Caco-2 (cell line): ENCODE results near the gene POLR1C. TPM values are rescaled to one million over a fixed set of nuclear protein-coding genes. Genes with fewer than 3 reads are reported as not detected.
"Not testable (repeated sequence)": the region's sequence is repeated elsewhere in the genome, so short reads cannot be mapped to it uniquely, and the experiment has no call there.

ENCODE experiments used
- BruUV-seq: library from RNA; stranded (reverse); fragments of 400-500 nt; replicated peaks from 2 replicates; lab custom pipeline; 2021; lab: Mats Ljungman, UMichigan
- CTCF ChIA-PET: fragments of 300-600 bp; sonication (Branson Sonifier 250); formaldehyde crosslinking; loops from one replicate; lab custom pipeline; 2022; ENCODE audit warnings: antibody characterized with exemption; lab: Charles Lee
- POLR2A ChIA-PET: fragments of 300-600 bp; sonication (Branson Sonifier 250); formaldehyde crosslinking; loops from one replicate; lab custom pipeline; 2022; ENCODE audit warnings: antibody characterized with exemption; lab: Charles Lee
- DNase-seq, 2 experiments: peaks; one replicate each; pipeline versions ENCODE4 v3.0.0 to v3.0.0-alpha.2; 2020 to 2022
- H3K27me3 ChIP-seq: replicated peaks from 2 replicates; pipeline ENCODE4 v1.6.0; 2011; ENCODE audit warnings: low read length; ENCODE audit not compliant: control insufficient read depth, insufficient read depth
- H3K36me3 ChIP-seq: 2 replicates; pipeline ENCODE4 v1.5.1; 2011; ENCODE audit warnings: low read length; ENCODE audit not compliant: control insufficient read depth, insufficient read depth
- H3K4me1 ChIP-seq: fragments of 250-450 bp; sonication (Bioruptor Pico); 2 replicates; pipeline ENCODE4 v1.5.1; 2020; ENCODE audit warnings: mild to moderate bottlenecking
- H3K4me3 ChIP-seq: 2 replicates; pipeline ENCODE4 v1.5.1; 2011; ENCODE audit warnings: low read depth, mild to moderate bottlenecking, control low read depth, low read length
- H3K9me3 ChIP-seq: fragments of 250-450 bp; sonication (Bioruptor Pico); 2 replicates; pipeline ENCODE4 v1.5.1; 2020; ENCODE audit warnings: mild to moderate bottlenecking, moderate library complexity
- H3K27ac Mint-ChIP-seq: one replicate; pipeline ENCODE4 v1.8.0; 2022; ENCODE audit warnings: mixed read lengths; ENCODE audit not compliant: unreplicated experiment
- H3K27me3 Mint-ChIP-seq: one replicate; pipeline ENCODE4 v1.8.0; 2022; ENCODE audit warnings: mixed read lengths; ENCODE audit not compliant: insufficient read depth, unreplicated experiment
- H3K36me3 Mint-ChIP-seq: one replicate; pipeline ENCODE4 v1.8.0; 2022; ENCODE audit warnings: mild to moderate bottlenecking, mixed read lengths; ENCODE audit not compliant: insufficient read depth, unreplicated experiment
- H3K4me1 Mint-ChIP-seq: one replicate; pipeline ENCODE4 v1.8.0; 2022; ENCODE audit warnings: low read depth, mixed read lengths; ENCODE audit not compliant: unreplicated experiment
- H3K4me3 Mint-ChIP-seq: one replicate; pipeline ENCODE4 v1.8.0; 2022; ENCODE audit warnings: mild to moderate bottlenecking, moderate library complexity, mixed read lengths; ENCODE audit not compliant: unreplicated experiment
- H3K9me3 Mint-ChIP-seq: one replicate; pipeline ENCODE4 v1.8.0; 2022; ENCODE audit warnings: mixed read lengths; ENCODE audit not compliant: unreplicated experiment
- CTCF ChIP-seq, 2 experiments: fragments of 200-600 bp in 1 of 2; IDR thresholded peaks; 1 replicate in 1 of 2; 2 replicates in 1 of 2; pipeline versions ENCODE4 v1.5.1 to v1.8.0; 2011 to 2022; ENCODE audit warnings: antibody characterized with exemption in 1 of 2, control low read depth in 1 of 2, inconsistent platforms in 1 of 2, low read depth in 1 of 2, low read length in 1 of 2, mild to moderate bottlenecking in 1 of 2, moderate library complexity in 1 of 2; ENCODE audit not compliant: insufficient read depth in 1 of 2, severe bottlenecking in 1 of 2, unreplicated experiment in 1 of 2
- intact Hi-C: fragments of 100-400 bp; cut with micrococcal nuclease; formaldehyde crosslinking; loops from one replicate; pipeline ENCODE4 v1.10.0; 2022; ENCODE audit not compliant: unreplicated experiment
- total RNA-seq: library from RNA; stranded (reverse); gene quantifications from 2 replicates; pipeline ENCODE4 v1.2.3, GENCODE V29; 2022

The POLR1C gene
- total RNA-seq, 1 experiment from 2014 or later, result 43.7 TPM

DNA sequence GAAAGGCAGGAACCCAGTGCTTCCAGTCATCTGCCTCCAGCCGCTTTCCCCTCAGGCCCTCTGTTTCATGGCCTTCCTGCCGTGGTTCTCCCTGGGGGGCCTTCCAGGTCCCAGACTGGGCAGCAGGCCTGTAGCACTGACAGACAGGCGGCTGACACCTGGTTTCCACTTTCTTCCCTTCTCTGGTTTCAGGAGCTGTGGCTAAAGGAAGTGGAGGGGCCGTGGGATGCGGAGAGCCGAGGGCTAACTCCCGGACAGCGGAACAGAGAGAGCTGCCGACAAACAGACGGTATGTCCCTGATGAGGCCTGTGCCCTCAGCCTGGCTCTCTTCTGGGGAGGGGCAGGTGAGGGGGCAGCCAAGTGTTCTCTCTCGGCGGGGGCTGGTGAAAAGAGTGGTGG is 19.2 kb upstream of the POLR1C start:
- Histone ChIP-seq H3K36me3 (peaks cover 3% of the 10 kb centered on the region; the same call in 1 of the 2 replicates), H3K4me3 (no peak overlapping the region), H3K27me3 (no peaks in the 10 kb centered on the region), H3K4me1 (peaks cover 37% of the 10 kb centered on the region), H3K9me3 (no peaks in the 10 kb centered on the region)
- Mint-ChIP-seq H3K27me3 (no peaks in the 10 kb centered on the region), H3K4me1 (peaks cover 20% of the 10 kb centered on the region), H3K9me3 (no peaks in the 10 kb centered on the region), H3K27ac (no peak overlapping the region), H3K4me3 (no peak overlapping the region), H3K36me3 (peaks cover 21% of the 10 kb centered on the region)
- BruUV-seq, result no TSS peak
- TF ChIP-seq CTCF (IDR thresholded peaks at IDR 0.05; ENCODE audit: insufficient read depth in 1 of 2, low read depth in 1 of 2, low read length in 1 of 2, severe bottlenecking in 1 of 2, unreplicated experiment in 1 of 2), result no peak
- ChIA-PET CTCF (interaction anchor here (1.5 to 2.4 kb wide), 4 partner anchors 20 to 111 kb away, joined by 3 to 19 read pairs (median 8); partner anchors contain the start of genes DLK2 and TJAP1), POLR2A (no interaction called here)
- intact Hi-C loops, result no loop called here
- DNase-seq, result no peak

DNA sequence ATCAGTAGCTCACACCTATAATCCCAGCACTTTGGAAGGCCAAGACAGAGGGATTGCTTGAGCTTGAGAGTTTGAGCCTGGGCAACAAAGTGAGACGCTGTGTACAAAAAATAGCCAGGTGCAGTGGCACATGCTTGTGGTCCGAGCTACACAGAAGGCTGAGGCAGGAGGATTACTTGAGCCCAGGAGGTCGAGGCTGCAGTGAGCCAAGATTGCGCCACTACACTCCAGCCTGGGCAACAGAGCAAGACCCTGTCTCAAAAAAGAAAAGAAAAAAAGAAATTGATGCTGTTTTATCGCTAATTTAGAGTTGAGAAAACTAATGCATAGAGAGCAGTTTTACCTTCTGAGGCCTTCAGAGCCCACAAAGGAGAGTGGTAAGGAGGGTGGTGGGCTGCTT is 18.6 kb upstream of the POLR1C start:
- H3K4me3 ChIP-seq, H3K9me3 ChIP-seq, H3K27me3 ChIP-seq, POLR2A ChIA-PET, BruUV-seq, DNase-seq, intact Hi-C loops, H3K9me3 Mint-ChIP-seq, H3K4me3 Mint-ChIP-seq, H3K36me3 ChIP-seq, CTCF ChIA-PET, H3K27ac Mint-ChIP-seq, H3K27me3 Mint-ChIP-seq: not testable (repeated sequence)
- Mint-ChIP-seq H3K36me3 (peaks cover 21% of the 10 kb centered on the region), H3K4me1 (peaks cover 15% of the 10 kb centered on the region)
- H3K4me1 ChIP-seq, result peaks cover 34% of the 10 kb centered on the region

GRCh38 chr6:43499028-43499815 is 17.7 kb upstream of the POLR1C start:
- ChIA-PET CTCF (no interaction called here), POLR2A (no interaction called here)
- Mint-ChIP-seq H3K9me3 (no peaks in the 10 kb centered on the region), H3K4me3 (no peak overlapping the region), H3K4me1 (peaks cover 14% of the 10 kb centered on the region), H3K27me3 (no peaks in the 10 kb centered on the region), H3K27ac (no peak overlapping the region), H3K36me3 (peaks cover 21% of the 10 kb centered on the region)
- Histone ChIP-seq H3K4me1 (peaks cover 25% of the 10 kb centered on the region), H3K36me3 (peaks cover 3% of the 10 kb centered on the region; the same call in 1 of the 2 replicates), H3K4me3 (no peak overlapping the region), H3K27me3 (no peaks in the 10 kb centered on the region), H3K9me3 (no peaks in the 10 kb centered on the region)
- DNase-seq, result no peak
- intact Hi-C loops, result no loop called here
- no peak for TF ChIP-seq CTCF (IDR thresholded peaks at IDR 0.05; ENCODE audit: insufficient read depth in 1 of 2, low read depth in 1 of 2, low read length in 1 of 2, severe bottlenecking in 1 of 2, unreplicated experiment in 1 of 2)
- no TSS peak for BruUV-seq
